Measurements from ENCODE around the gene GNAS.
"Not testable (repeated sequence)": the region's sequence is repeated elsewhere in the genome, so short reads cannot be mapped to it uniquely, and the experiment has no call there.

GNAS gene

GRCh38 chr20:58918621-58919020 is 66.1 kb downstream of the GNAS start:
- no peak for DNase-seq (ENCODE audit: extremely low read depth in 1 of 2, low read depth in 1 of 2)

GRCh38 chr20:58921564-58921963 is 69.0 kb downstream of the GNAS start:
- no peak for DNase-seq (ENCODE audit: extremely low read depth in 1 of 2, low read depth in 1 of 2)

- DNase-seq (ENCODE audit: extremely low read depth in 1 of 2, low read depth in 1 of 2): no peak
Observed at GRCh38 chr20:58922036-58922435, 69.5 kb downstream of the GNAS start.

- no peak for DNase-seq (ENCODE audit: extremely low read depth in 1 of 2, low read depth in 1 of 2)
Observed at GRCh38 chr20:58923117-58923712, 70.7 kb downstream of the GNAS start.

- no peak for DNase-seq (ENCODE audit: extremely low read depth in 1 of 2, low read depth in 1 of 2)
Observed at GRCh38 chr20:58926802-58927489, 74.4 kb downstream of the GNAS start.

- DNase-seq (ENCODE audit: extremely low read depth in 1 of 2, low read depth in 1 of 2): no peak
Observed at GRCh38 chr20:58927490-58928061, 75.1 kb downstream of the GNAS start.

- DNase-seq (ENCODE audit: extremely low read depth in 1 of 2, low read depth in 1 of 2): no peak
Observed at GRCh38 chr20:58930496-58930895, 78.0 kb downstream of the GNAS start.

GRCh38 chr20:58932170-58932569 is 79.7 kb downstream of the GNAS start:
- no peak for DNase-seq (ENCODE audit: extremely low read depth in 1 of 2, low read depth in 1 of 2)

GRCh38 chr20:58938078-58938477 is 85.6 kb downstream of the GNAS start:
- no peak for DNase-seq (ENCODE audit: extremely low read depth in 1 of 2, low read depth in 1 of 2)

- no peak for DNase-seq (ENCODE audit: extremely low read depth in 1 of 2, low read depth in 1 of 2)
Observed at GRCh38 chr20:58938541-58938940, 86.0 kb downstream of the GNAS start.

- DNase-seq (ENCODE audit: extremely low read depth in 1 of 2, low read depth in 1 of 2): no peak
Observed at GRCh38 chr20:58941471-58941870, 89.0 kb downstream of the GNAS start.

GRCh38 chr20:58942549-58942948 is 90.0 kb downstream of the GNAS start:
- DNase-seq (ENCODE audit: extremely low read depth in 1 of 2, low read depth in 1 of 2): no peak

- DNase-seq (ENCODE audit: extremely low read depth in 1 of 2, low read depth in 1 of 2): no peak
Observed at GRCh38 chr20:58944610-58945009, 92.1 kb downstream of the GNAS start.

GRCh38 chr20:58945965-58946631 is 93.6 kb downstream of the GNAS start:
- no peak for DNase-seq (ENCODE audit: extremely low read depth in 1 of 2, low read depth in 1 of 2)

- not testable (repeated sequence) for DNase-seq (ENCODE audit: extremely low read depth in 1 of 2, low read depth in 1 of 2)
Observed at GRCh38 chr20:58947797-58948388, 95.4 kb downstream of the GNAS start.

GRCh38 chr20:58950603-58951002 is 98.1 kb downstream of the GNAS start:
- no peak for DNase-seq (ENCODE audit: extremely low read depth in 1 of 2, low read depth in 1 of 2)

- DNase-seq (ENCODE audit: extremely low read depth in 1 of 2, low read depth in 1 of 2): no peak
Observed at GRCh38 chr20:58953050-58953449, 100.5 kb downstream of the GNAS start.

- no peak for DNase-seq (ENCODE audit: extremely low read depth in 1 of 2, low read depth in 1 of 2)
Observed at GRCh38 chr20:58956078-58956477, 103.6 kb downstream of the GNAS start.

GRCh38 chr20:58959652-58960051 is 107.1 kb downstream of the GNAS start:
- no peak for DNase-seq (ENCODE audit: extremely low read depth in 1 of 2, low read depth in 1 of 2)
